Left kidney (tissue), 2 donors: ENCODE results near the gene RFTN1. TPM values are rescaled to one million over a fixed set of nuclear protein-coding genes. Genes with fewer than 3 reads are reported as not detected.

ENCODE experiments used
- DNase-seq: peaks from one replicate; pipeline ENCODE4 v3.0.0-alpha.2; 2013
- polyA plus RNA-seq: library from polyadenylated mRNA; unstranded; fragments of 120-200 nt; gene quantifications from one replicate; pipeline ENCODE4 v1.2.1, GENCODE V29; 2013; ENCODE audit not compliant: insufficient read length

RFTN1 gene
- polyA plus RNA-seq, 1 donor: 28.8 TPM

GRCh38 chr3:16437640-16438039 is 75.9 kb downstream of the RFTN1 start:
- DNase-seq: no peak

- no peak for DNase-seq
Measured at GRCh38 chr3:16433701-16434151, 79.8 kb downstream of the RFTN1 start.

- no peak for DNase-seq
Measured at GRCh38 chr3:16432714-16433113, 80.8 kb downstream of the RFTN1 start.

DNA sequence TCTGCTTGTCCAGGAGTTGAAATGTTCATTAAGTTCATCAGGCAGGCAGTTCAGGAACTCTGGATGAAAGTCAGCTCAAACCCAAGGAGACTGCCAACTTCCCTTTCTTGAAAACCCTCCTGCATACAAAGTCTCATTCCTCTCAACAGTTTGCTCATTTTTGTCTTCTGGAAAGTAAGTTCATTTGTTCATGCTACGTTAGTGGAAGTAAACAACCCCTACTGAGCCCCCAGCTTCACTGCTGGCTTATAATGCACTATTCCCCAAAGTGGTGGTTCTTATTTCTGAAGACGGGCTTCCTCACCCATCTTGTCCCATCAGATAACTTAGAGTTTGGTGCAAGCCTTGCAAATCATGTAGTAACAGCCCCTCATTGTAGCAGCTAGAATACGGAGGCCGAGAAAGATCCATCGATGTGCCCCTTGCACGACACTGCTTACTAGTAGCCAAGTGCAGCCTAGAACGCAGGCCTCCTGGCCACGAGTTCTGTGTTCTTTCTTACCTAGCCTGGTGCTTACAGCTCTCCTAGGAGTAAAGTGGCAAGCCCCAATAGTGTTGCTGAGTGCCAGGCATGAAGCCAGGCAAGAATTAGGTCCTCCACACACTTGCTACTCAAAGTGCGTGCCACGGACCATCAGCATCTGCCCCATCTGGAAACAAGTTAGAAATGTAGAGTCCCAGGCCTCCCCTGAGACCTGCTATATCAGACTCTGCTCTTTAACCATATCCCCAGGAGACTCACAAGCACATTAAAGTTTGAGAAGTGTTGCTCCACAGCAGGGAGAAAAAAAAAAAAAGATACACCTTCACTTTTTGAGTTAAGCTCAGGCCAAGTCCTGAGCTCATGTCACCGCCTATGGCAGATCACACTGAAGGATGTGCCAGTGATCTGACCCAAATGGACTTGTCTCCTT is 82.5 kb downstream of the RFTN1 start:
- DNase-seq: no peak

DNA sequence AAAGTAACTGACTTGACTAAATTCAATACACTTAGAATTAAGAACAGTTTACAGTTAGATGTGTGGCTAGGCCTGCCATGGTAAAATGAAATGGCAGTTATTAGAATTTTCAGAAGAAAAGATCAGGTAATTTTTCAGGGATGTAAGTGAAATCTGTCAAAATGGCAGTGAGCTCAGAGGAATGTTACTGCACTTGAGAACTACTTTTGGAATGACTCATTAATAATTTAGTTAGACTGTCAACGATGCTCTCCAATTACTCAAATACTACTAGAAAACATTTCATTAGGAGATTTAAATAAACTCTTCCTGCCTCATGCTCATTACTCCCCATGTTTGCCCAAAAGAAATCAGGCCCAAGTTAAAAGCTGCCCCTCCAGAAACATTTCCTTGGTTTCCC is 84.4 kb downstream of the RFTN1 start:
- DNase-seq: no peak

DNA sequence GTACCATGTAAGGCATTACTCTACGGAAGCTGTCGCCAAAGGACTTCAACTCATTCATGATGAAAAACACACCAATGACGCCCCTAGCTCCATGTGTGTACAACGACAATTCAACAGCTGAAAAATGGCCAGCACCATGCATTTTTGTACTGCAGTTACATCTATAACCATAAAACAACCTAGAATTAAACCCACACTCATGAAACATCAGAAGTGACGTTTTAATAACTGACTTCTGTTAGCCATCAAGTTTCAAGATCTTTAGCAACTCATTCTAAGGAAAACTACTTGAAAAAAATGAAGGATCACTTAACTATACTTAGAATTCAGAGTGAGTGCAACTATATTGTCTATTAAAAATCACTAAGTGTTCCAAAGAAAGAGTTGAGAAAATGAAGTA is 84.9 kb downstream of the RFTN1 start:
- DNase-seq: no peak

GRCh38 chr3:16427103-16427965 is 86.2 kb downstream of the RFTN1 start:
- DNase-seq: no peak

DNA sequence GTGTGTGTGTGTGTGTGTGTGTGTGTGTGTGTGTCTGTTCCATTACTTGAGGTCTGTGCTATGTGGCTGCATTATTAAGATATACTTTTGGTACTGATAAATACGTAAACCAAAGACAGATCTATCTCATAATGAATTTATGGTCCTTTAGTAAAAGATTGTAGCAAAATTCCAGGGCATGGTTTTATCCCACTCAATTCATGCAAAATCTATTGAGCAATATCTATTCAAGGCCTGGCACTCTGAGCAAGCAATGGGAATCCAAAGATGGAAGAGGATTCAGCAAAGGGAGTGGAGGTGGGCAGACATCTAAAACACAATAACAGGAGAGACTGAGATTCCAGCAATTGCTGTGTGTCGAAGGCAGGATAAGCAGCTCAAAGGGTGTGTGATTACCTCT is 86.8 kb downstream of the RFTN1 start:
- DNase-seq: no peak

DNA sequence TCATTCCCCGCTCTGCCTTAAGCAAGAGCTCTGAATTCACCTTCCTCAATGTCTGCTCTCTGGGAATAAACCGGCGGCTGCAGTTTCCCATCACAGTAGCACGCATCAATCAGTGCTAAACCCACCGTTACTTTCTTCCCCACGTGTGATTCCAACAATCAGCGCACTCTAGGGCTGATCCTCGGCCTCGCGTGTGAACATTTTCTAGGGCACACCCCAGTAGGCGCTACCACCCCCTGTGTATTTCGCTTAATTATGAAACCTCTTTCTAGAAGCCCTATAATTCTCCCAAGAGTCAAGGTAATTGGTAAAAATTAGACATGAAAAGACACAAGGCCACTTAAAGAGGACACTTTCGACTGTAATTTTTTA is 87.5 kb downstream of the RFTN1 start:
- DNase-seq: no peak

DNA sequence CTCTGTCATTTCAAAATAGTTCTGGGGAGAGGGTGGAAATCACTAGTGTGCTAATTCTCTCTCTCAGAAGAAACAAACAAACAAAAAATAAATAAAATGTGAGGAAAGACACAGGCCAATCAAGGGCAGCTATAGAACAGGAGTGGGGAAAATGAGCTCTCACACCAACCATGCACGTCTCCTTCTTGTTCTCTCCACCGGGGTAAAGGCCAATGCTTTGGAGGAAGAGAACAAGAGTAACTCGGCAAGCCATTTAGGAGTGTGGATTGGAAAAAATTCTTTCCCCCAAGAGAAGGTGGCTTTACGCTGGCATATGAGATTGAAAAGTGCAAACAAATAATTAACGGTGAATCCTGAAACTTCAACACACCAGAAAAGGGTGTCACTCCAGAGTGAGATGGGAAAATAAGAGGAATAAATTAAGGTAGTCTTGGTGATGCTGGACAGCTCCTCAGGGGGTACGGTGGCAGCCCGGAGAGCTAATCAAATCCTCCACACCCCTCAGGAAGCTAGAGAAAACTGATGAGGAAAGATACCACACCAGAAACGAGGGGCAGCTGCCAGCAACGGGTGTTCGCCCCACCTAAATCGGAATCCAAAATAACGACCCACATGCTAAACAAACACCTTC is 88.0 kb downstream of the RFTN1 start:
- DNase-seq: no peak

GRCh38 chr3:16423947-16424673 is 89.4 kb downstream of the RFTN1 start:
- DNase-seq: no peak

DNA sequence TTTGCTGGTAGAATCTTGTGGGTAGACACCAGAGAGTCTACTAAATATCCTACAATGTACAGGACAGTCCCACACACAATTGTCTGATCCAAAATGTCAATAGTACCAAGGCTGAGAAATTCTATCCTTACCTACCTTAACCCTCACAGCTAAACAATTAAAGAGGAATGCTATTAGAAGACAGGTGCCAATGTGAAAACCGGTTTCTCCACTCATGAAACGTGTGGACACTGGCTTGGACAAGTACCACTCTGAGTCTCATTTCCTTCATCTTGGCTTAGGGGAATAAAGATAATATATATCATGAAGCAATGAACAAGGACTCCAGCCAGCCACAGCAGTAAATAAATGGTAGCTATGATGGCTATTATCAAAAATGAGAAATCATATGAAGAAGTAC is 90.2 kb downstream of the RFTN1 start:
- DNase-seq: no peak

GRCh38 chr3:16419640-16420241 is 93.8 kb downstream of the RFTN1 start:
- no peak for DNase-seq

GRCh38 chr3:16417945-16418739 is 95.4 kb downstream of the RFTN1 start:
- no peak for DNase-seq

- no peak for DNase-seq
Measured at GRCh38 chr3:16415911-16416476, 97.5 kb downstream of the RFTN1 start.

DNA sequence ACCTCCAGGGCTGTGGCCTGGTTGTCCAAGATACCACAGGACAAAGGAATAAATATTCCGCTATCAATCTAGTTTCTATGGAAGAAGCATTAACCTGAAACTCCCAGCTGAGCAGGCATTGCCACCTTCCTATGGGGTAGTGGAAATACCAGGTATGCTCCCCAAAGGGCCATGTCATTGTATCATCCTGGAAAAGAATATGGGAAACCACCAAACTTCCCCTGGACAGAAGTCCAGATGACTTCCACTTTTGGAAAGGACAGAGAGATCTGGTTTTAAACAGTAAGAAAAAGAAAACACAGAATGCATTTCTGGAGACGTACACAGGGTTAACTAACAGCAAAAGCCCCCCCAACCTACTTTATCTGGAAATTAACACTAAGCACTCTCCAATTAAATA is 100.2 kb downstream of the RFTN1 start:
- no peak for DNase-seq

- DNase-seq: no peak
Measured at GRCh38 chr3:16412192-16412800, 101.2 kb downstream of the RFTN1 start.

GRCh38 chr3:16411441-16411840 is 102.1 kb downstream of the RFTN1 start:
- DNase-seq: no peak

GRCh38 chr3:16410659-16411058 is 102.8 kb downstream of the RFTN1 start:
- DNase-seq: no peak

DNA sequence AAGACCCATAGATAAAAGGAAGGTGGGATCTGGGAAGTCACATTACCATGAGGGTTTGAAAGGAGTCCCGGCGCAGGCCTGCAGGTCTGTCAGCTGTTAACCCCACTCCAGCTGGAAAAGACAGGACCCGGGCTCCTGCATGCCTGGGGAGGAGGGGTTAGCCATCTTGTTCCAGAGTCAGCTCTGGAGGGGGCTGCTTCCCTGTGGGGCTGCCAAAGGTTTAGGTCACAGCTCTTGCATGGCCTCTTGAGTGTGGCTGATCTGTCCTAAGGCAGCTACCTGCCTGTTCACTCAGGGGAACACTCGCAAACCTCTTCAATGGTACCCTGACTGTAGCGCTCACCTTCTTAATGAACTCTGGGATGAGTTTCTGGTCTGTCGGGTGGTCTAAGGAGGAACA is 104.5 kb downstream of the RFTN1 start:
- DNase-seq: no peak
